SHP77 treated with DMSO at 0.1 percent for 48 hours (cell line): ENCODE data around the gene S1PR4.
"Not testable (repeated sequence)": the region's sequence is repeated elsewhere in the genome, so short reads cannot be mapped to it uniquely, and the experiment has no call there.

Experiments
- DNase-seq: peaks from one replicate; lab custom pipeline; 2025; lab: John Stamatoyannopoulos, UW

The S1PR4 gene

GRCh38 chr19:3179739-3180293, 1.2 kb downstream of the S1PR4 start:
- no peak for DNase-seq

- no peak for DNase-seq
Observed at GRCh38 chr19:3183721-3184641, 5.4 kb downstream of the S1PR4 start.

DNA sequence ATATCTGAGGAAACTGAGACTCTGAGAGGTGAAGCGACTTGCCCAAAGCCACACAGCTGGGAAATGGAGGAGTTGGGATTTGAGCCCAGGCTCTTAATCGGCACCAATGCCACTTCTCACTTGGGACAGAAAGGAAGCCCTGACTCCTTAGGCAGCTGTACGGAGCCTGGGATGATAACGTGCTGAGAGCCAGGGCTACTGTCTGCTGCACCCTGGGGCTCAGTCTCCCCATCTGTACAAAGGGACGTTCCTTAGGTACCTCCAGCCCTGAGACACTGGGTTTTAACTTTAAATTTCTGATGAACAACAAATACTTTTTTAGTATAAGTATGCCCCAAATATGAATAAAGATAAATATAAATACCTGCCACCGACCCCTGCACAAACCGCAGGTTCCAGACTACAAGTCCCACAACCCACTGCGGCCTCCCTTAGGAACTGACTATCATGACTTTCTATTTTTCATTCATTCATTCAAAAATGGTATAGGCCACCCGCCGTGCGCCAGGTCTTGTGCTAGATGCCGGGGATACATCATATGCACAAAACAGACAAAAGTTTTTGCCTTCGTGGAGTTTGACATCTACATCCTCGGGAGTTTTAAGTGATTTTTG, 6.4 kb downstream of the S1PR4 start:
- DNase-seq, result no peak

DNA sequence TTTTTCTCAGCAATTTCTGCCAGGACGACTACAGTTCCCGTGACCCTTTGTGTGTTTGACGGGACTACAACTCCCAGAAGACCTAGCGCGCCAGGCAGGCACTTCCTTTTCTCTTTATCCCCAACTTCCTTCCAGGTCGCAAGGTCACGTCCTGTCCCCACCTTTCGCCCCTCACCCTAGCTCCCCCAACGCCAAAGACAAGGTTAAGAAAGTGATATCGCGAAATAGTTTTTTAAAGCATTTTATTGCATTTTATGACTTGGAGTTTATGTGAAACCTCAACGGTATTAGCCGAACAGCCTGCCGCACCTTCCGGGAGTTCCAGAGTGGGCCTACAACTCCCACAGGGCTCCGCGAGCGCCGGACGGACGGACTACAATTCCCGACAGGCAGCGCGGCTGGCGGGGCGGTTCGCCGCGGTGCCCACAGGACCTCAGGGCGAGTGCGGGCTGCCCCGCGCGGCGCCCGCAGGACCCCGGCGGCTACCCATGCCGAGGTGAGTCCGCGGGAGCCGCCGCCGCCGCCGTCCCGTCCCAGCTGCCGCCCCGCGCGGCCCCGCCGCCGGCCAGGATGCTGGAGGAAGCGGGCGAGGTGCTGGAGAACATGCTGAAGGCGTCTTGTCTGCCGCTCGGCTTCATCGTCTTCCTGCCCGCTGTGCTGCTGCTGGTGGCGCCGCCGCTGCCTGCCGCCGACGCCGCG, 7.0 kb downstream of the S1PR4 start, which contains the start of gene NCLN:
Gene NCLN, plus strand, starts transcription at position 470 of the 699 bp plus-strand sequence. Its CDS starts 101 bp downstream, at position 571.
- DNase-seq, result peak; percentile 95

GRCh38 chr19:3186160-3186688, 7.7 kb downstream of the S1PR4 start:
- no peak for DNase-seq

DNA sequence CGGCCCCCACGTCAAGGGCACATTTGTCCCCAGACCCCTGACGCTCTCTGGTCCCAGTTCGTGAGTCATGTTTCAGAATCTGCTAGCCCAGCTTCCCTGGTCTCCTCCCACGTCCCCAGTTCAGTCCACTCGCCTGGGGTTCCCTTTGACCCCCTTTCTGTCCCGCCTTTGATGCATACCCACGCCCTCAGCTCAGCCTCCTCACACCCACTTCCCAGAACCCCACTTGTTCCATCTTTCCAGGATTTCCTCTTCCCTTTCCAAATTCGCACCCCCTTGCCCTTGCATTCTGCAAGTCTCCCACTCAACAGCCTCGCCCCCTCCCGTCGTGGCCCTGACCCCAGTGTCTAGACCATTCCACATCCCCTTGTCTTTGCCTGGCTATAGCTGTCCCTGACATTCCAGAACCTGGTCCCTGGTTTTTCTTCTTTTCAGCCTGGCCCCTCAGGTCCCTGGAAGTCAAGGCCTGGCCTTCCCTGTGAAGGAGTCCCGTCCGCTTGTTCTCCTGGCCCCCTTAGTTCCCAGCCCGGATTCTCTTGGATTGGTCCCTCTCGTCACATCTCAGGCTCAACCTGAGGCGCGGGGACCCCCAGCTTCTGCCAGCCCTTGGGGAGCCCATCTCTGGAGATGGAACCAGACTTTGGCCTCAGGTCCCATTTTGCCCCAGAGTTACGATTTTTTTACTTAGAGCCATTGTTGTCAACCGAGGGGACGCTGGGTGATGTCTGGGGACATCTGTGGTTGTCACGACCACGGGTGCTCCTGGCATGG, 8.5 kb downstream of the S1PR4 start:
- DNase-seq, result no peak

DNA sequence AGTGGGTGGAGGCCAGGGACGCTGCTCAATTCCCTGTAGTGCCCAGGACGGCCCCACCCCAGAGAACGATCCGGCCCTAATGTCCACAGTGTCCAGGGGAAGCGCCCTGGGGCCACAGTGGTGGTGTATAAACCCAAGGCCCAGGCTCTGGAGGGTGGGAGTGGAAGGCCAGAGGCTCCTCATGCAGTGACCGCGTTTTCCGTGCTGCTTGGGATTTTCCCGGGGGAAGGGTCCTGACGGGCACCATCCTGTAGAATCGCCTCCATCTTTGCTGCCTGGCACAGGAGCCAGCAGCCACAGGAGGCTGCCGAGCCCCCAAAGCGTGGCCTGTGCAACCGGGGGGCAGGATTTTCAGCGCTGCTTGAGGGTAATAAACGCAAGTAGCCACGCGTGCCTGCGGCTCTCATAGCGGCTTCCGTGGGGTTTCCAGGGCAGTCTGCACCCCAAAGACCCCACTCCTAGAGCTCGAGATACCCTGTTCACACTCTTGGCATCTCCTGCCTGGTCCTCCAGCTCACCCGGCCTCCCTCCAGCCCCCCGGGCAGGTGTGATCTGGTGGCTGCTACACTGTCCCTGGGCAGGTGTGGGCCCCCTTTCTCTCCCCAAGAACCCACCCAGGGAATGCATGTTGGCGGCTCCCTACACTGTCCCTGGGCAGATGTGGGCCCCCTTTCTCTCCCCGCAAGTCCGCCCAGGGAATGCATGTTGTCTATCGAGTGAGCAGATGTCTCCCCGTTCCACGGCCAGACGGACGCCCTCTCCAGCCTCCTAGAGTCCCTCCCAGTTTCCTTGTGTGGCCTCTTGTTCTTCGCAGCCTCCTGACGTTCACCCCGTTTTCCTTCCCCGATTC, 9.3 kb downstream of the S1PR4 start:
- DNase-seq, result no peak

DNA sequence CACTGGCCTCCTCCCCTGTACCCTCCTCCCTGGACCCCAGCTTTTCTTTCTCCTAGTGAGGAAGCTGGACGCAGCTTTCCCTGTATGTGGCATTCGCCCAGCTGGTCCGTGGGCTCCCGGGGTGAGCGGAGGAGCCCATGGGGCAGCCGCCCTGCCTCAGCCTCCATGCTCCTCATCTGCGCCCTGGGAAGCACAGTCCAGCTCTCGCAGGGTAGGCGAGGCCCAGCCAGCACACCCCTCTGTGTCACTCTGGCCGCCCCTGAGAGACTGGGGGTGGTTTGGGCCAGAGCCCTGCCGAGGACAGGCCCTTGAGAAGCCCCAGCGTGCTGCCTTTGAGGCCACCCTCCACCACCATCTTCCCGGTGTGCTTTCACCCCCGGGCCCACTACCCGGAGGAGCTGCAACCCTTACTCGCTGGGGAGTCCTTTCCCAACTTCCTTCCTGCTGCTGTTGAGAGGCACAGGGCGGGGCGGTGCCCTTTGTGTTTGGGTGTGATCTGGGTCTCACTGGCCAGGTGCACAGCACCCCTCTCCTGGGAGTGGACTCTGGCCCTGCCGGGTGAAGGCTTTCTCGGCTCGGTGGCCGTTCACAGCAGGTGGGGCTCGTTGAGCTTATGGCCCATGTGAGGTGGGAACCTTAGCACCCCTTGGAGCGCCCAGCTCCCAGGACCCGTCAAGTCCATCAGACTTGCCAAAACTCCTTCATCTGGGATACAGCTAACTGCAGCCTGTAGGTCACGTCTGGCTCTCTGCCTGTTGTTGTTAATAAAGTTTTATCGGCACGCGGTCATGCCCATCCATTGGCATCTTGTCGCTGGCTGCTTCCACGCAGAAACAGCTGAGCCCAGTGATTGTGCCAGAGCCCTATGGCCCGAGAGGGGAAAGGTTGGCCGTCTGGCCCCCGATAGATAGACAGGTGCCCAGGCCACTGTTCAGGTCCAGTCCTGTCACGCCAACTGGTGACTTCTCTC, 10.3 kb downstream of the S1PR4 start:
- no peak for DNase-seq

DNA sequence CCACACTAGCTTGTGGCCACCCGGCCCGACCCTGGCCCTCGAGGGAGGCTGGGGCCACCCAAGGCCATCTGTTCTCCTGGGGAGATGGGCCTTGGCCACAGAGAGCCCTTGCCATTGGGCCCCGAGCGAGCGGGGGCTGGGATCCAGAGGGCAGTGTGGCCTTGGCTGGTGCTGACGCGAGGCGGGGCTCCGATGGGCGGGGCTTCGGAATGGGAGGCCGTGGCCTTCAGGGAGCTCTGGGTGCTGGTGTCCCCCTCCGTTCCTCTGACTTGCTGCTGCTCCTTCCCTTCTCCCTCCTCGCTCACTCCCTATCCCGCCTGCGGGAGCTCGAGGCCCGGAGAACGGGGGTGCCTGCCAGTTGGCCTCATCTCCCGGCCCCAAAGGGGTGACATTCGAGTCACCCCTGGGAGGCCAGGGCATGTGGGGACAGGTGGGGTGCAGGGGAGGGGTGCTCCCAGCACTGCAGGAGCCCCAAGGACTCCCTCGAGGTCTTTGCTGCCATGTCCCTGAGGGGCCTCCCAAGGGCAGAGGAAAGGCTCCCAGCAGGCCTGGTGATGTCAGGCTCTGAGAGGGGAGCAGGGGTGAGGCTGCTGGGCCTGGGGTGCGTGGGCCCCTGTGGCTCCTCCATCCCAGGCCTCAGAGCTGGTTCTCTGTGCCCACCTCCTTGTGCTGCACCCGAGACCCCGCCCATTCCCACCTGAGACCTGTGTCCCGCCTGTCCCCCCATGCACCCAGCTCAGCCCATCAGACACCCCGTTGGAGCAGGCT, 11.3 kb downstream of the S1PR4 start:
- DNase-seq, result no peak

- no peak for DNase-seq
Observed at GRCh38 chr19:3190470-3190770, 11.9 kb downstream of the S1PR4 start.

DNA sequence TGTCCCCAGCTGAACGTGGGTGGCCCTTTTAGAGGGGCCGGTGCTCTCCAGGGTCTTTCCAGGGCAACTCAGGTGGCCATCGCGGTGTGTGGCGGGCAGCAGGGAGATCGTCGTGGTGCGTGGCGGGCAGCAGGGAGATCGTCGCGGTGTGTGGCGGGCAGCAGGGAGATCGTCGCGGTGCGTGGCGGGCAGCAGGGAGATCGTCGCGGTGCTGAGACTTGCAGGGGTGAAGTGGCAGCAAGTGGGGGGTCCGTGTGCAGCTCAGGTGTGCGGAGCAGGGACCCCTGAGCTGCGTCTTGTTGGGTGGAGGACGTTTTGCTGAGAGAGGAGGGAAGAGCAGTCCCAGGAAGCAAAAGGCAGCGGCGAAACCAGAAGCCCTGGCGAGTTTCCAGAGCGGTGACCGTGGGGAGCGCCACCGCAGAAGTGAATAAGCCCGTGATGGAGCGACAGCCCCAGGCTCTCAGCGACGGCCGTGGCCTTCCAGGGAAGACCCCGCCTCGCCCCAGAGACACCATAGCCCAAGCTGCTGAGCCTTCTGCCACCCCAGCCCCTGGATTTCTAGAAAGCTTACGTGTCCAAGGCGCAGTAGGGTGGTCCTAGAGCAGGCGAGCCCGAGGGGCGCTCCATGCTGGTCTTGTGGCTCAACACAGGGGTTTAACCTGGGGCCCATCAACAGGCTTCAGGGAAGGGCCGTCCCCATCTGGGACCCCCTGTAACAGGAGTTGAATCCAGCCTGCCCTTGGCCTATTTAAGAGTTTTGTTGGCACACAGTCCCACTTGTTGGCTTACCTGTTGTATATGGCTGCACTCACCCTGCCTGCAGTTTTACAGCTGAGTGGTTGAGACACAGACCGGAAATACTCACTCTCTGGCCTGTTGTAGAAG, 12.6 kb downstream of the S1PR4 start:
- no peak for DNase-seq

GRCh38 chr19:3191806-3192104, 13.2 kb downstream of the S1PR4 start:
- not testable (repeated sequence) for DNase-seq

- DNase-seq, result no peak
Observed at GRCh38 chr19:3192228-3192635, 13.7 kb downstream of the S1PR4 start.

- no peak for DNase-seq
Observed at GRCh38 chr19:3192684-3193083, 14.1 kb downstream of the S1PR4 start.

DNA sequence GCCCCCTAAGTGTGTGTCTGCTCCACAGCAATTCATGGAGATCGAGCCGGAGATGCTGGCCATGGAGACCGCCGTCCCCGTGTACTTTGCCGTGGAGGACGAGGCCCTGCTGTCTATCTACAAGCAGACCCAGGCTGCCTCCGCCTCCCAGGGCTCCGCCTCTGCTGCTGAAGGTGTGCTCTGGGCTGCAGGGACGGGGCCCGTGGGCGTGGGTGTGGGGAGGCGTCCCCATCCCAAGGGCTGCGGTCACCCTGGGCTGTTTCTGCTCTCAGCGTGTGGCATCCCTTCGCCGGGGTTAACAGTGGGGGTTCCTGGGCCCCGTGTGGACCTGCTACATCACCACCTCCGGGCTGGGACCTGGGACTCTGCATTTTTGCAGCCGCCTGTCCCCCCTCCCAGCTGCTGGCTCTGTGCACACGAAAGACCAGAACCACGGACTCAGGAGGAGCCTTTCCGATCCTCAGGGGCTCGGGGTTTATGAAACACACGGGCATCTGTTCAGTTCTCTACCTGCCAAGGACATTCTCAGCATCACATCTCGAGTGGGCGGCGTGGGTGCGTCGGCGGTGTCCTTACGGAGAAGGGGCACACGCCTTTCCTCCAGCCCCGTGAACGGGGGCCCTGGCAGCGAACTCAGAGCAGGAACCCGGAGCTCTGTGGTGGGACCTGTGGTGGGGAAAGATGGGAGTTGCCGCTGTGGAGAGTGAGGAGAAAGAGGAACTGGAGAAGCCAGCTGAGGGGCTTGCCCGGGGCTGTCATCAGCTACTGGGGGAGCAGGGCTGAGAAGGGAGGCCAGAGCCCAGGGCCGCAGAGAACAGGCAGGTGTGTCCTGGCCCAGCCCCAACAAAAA, 14.9 kb downstream of the S1PR4 start:
- no peak for DNase-seq

GRCh38 chr19:3194106-3195087, 15.8 kb downstream of the S1PR4 start:
- DNase-seq, result no peak
